Activated naive CD4-positive, alpha-beta T cell treated with anti-CD3 and anti-CD28 coated beads, Interleukin-2, amount 50 U/mL, for 72 hours (primary cell): ENCODE data around the gene CASQ1. TPM values are rescaled to one million over a fixed set of nuclear protein-coding genes. Genes with fewer than 3 reads are reported as not detected.
A peak's percentile ranks its signal among the peaks of the same experiment; 100 is the strongest.

ENCODE experiments used
- ATAC-seq, 2 donors: fragments of 150-1000 bp; cut with Tn5 transposase; 2 replicates each; pipeline ENCODE4 v1.10.0; 2021; ENCODE audit warnings: mild to moderate bottlenecking in 2 of 2, moderate library complexity in 2 of 2
- DNase-seq, 2 donors: peaks; one replicate each; pipeline ENCODE4 v3.0.0; 2021 to 2022; ENCODE audit warnings: low spot score in 2 of 2
- H3K27ac Mint-ChIP-seq, 2 donors: one replicate each; pipeline ENCODE4 v1.8.0; 2022; ENCODE audit warnings: mild to moderate bottlenecking in 2 of 2, mixed read lengths in 2 of 2
- H3K36me3 Mint-ChIP-seq, 2 donors: one replicate each; pipeline ENCODE4 v1.8.0; 2022; ENCODE audit warnings: mixed read lengths in 2 of 2
- H3K9me3 Mint-ChIP-seq, 2 donors: one replicate each; pipeline ENCODE4 v1.8.0; 2022; ENCODE audit warnings: mixed read lengths in 2 of 2
- total RNA-seq, 2 donors: library from RNA; stranded (reverse); gene quantifications; one replicate each; pipeline ENCODE4 v1.2.3, GENCODE V29; 2022

CASQ1 gene
- total RNA-seq, 2 donors from 2014 or later = not detected

DNA sequence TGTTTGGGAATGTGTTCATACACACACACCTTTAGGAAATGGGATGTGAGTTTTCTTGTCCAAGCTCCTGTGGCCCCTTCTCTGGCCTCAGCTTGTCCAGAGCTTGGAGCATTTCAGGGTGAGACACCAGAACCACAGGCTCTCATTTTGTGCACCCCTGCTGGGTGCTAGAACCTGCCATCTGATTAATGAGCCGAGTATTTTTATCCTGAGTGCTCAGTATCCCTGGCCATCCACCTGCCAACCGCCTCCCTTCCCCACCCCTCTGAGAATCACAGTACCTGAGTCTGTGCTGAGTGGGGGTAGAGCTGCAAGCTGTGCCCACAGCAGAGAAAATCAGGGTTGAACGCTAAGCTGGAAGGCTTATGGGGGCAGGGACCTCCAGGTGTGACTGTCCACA lies 1.4 kb downstream of the CASQ1 start:
- H3K27ac Mint-ChIP-seq = no peak overlapping the region
- no peaks in the 10 kb centered on the region for H3K9me3 Mint-ChIP-seq
- DNase-seq (no peak), ATAC-seq (no peak)
- no peaks in the 10 kb centered on the region for H3K36me3 Mint-ChIP-seq

DNA sequence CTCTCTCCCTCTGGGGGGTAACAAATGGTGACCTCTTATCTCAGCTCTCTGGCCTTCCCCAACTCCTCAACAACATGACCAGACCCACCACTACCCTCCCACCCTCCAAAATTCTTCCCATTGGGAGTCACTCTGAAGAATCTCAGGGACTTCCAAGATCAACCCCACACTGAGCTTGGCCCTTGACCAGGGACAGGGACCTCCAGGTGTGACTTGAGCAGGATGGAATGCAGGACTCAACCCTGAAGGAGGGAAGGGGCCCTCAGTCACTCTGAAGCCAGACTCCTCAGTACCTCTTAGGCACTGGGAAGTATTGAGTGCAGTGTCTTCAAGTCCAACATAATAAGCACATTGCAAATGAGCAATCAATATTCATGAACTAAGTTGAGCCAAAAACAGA lies 1.9 kb downstream of the CASQ1 start:
- H3K9me3 Mint-ChIP-seq = no peaks in the 10 kb centered on the region
- ATAC-seq = no peak
- no peak overlapping the region for H3K27ac Mint-ChIP-seq
- DNase-seq = no peak
- H3K36me3 Mint-ChIP-seq = no peaks in the 10 kb centered on the region

DNA sequence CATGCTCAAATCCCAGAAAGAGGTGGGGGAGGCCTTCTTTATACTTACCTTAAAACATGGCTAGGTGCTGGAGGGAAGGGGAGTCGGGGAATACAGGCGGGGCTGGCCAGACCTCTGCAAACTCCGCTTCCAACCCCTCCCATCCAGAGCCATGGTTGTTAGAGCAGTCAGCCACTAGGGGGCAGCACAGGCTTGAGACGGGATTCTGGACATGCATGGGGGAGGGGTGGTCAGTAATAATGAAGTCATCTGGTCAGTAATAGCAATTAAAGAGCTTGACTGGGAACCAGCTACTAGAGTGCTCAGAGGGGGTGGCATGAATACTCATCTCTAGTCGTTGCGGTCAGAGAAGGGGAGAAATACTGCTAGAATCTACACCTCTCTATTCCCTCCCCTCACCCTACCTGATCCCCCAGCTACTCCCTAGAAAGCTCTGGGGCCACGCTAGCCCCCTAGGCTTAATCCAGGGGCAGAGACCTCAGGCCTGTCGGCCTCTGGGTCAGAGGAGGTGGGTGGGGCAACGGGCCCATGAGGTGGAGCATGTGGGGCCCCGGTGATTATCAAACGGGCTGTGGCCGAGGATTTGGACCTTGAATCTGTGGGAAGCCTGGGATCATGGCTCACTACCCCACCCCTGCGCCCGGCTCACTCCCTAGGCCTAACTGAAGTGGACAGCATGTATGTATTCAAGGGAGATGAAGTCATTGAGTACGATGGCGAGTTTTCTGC lies 2.9 kb downstream of the CASQ1 start:
- ATAC-seq (peak; percentile 76 to 85), DNase-seq (peak; percentile 71 to 88)
- H3K36me3 Mint-ChIP-seq = no peaks in the 10 kb centered on the region
- no peaks in the 10 kb centered on the region for H3K9me3 Mint-ChIP-seq
- no peak overlapping the region for H3K27ac Mint-ChIP-seq

DNA sequence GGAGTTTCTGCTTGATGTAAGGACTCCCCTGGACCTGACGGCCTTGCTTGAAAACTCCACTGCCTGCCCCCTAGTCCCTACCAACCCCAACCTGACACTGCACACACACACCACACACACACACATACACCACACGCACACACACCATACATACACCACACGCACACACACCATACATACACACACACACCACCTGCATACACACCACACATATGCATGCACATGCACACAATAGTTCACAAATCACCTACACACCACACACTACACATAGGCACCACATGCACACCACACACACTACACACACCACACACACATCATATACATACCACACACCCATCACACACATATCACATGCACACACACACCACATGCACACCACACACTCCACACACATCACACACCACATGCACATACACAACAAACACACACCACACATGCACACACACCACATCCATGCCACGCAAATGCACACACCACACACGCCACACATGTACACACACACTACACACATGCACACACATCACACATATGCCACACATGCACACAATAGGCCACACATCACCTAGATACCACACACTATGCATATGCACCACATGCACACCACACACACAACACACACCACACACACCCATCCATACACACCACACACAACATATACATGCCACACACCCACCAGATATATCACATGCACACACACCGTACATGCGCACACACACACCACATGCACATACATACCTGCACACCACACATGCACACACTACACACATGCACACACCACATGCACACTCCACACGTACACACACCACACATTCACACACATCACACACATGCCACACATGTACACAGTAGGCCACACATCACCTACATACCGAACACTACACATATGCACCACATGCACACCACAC lies 3.7 kb downstream of the CASQ1 start:
- Mint-ChIP-seq H3K9me3 (no peaks in the 10 kb centered on the region), H3K27ac (no peak overlapping the region), H3K36me3 (no peaks in the 10 kb centered on the region)
- ATAC-seq = no peak
- no peak for DNase-seq

DNA sequence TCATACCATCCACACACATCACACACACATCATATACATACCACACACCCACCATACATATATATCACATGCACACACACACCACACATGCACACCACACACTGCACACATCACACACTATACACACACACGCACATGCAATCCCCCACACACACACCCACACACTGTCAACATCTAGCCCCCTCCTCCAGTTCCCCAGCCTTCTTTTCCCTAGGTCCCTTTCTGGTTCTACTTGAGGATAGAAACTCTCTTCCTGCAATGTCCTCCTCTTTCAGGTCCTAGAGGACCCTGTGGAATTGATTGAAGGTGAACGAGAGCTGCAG lies 4.3 kb downstream of the CASQ1 start:
- no peak for ATAC-seq
- Mint-ChIP-seq H3K9me3 (no peaks in the 10 kb centered on the region), H3K27ac (no peak overlapping the region), H3K36me3 (no peaks in the 10 kb centered on the region)
- no peak for DNase-seq

DNA sequence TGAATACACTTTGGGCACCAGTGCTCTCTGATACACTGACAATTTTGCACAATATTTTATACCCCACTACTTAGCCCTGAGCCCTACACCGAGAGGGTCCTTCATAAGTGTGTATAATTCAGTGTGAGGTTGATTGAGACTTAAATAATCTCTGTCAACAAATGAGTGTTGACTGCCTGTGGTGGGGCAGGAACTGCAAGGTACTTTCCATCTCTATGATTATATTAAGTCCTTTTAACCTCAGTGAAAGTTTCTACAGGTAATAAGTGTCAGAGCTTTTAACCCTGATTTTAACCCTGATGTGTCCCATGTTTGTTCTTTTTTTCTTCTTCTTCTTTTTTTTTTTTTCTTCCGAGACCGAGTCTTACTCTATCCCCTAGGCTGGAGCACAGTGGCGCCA lies 5.8 kb downstream of the CASQ1 start:
- no peaks in the 10 kb centered on the region for H3K9me3 Mint-ChIP-seq
- DNase-seq = no peak
- H3K27ac Mint-ChIP-seq = no peak overlapping the region
- H3K36me3 Mint-ChIP-seq = no peaks in the 10 kb centered on the region
- no peak for ATAC-seq

DNA sequence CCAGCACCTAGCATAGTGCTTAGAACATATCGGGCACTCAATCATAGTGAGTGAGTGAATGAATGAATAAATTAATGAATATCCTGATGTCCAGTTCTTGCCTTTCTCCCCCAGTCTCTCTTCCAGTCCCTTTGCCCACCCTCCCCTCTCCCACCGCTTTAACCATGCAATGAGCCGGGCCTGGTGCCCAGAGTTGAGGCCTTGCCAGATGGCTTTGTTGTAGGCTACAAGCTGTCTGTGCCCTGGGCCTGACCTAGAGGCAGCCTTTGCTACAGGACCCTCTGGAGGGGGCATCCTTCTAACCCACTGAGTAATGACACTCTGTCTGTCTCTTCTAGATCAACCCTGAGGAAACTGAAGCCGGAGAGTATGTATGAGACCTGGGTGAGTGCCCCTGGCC lies 6.9 kb downstream of the CASQ1 start:
- no peak for ATAC-seq

DNA sequence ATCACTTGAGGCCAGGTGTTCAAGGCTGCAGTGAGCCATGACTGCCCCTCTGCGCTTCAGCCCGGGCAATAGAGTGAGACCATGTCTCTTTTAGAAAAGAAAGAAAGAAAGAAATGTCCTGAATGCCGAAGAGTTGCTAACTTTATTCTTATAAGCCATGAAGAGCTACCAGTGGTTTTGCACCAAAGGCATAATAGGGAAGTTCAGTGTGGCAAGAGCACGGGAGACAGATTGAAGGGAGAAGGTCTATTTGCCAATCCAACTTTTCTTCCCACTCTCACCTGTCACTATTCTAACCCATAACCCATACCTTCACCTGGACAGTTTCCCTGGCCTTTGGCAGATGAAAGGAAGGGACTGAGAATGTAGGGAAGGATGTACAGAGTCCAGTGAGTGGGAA lies 10.4 kb downstream of the CASQ1 start:
- Mint-ChIP-seq H3K9me3 (no peaks in the 10 kb centered on the region), H3K36me3 (no peaks in the 10 kb centered on the region), H3K27ac (peak overlapping the region in 1 of 2 donors; percentile 1)
- no peak for ATAC-seq
- no peak for DNase-seq

More for the DNA sequence above, 6.9 kb downstream of the CASQ1 start:
- DNase-seq = no peak
- Mint-ChIP-seq H3K36me3 (no peaks in the 10 kb centered on the region), H3K9me3 (no peaks in the 10 kb centered on the region), H3K27ac (no peak overlapping the region)

DNA sequence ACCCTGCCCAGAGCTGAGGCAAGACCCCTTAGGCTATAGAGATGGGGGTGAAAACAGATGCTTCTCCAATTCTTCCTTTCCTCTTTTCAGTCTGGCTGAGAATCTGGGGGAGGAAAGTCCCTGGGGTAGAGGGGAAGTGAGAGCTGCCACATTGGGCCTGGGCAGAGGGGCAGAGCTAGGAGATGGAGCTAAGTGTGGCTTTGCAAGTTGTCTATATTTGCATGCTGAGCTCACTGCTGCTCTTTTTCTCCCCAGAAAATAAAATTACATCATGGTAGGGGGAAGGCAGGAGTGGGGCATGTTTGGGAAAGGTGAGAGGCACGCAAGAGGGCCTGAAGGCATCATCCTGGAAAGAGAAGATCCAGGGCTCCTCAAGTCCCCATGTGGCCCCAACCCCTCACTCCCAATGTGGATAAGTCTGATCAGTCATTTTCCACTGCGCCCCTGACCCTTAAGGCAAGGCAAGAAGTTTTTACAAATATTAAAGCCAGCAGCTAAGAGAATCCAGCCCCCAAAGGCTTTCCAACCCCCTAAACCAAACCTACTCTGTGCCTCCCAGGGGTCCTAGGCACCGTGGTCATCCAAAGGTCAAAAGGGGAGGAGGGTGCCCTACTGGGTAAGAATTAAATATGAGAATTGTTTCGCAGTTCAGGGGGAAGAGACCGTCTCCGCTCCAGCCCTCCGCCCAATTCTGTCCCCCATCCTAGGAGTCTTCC lies 14.3 kb downstream of the CASQ1 start:
- no peaks in the 10 kb centered on the region for H3K36me3 Mint-ChIP-seq
- H3K9me3 Mint-ChIP-seq = no peaks in the 10 kb centered on the region
- ATAC-seq (peak in 1 of 2 donors; percentile 25), DNase-seq (peak in 1 of 2 donors; percentile 15)
- H3K27ac Mint-ChIP-seq = peak overlapping the region; percentile 79 to 85

DNA sequence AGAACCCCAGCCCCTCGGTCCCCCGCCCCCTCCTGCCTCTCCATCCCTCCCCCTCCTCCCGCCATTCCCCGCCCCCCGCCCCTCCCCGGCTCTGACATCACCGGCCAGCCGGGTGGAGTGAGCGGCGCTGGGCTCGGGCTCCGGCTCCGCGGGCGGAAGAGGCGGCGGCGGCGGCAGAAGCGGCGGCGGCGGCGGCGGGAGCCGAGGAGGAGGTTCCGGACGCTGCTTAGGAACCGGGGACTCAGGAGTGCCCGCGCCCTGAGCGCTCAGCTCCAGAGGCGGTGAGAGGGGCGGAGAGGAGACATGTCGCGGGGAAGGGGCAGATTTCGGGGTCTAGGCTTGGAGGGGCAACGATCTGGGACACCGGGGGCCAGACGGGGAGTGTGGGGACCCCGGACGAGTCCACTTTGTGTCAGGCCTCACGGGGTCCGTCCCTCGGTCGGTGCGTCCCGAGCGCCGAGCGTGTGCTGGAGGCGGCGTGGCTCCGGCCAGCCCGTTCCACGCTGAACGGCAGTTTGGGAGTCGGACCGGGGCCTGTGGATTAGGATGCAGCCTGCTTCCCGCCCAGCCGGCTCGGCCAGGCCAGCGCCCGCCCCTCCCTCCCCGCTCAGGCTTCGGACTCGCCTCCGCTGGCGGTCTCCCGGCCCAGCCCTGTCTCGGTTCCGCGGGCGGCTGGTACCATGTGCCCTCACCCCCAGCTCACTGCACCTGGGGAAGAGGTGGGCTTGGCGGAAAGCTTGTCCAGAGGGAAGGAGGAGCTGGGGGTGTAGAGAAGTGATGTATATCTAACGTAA lies 15.1 kb downstream of the CASQ1 start, which contains the start of gene PEA15:
Gene PEA15, plus strand, starts transcription at position 143 of the 794 bp plus-strand sequence. CDS start 6,161 bp downstream, outside the sequence.
- no peaks in the 10 kb centered on the region for H3K9me3 Mint-ChIP-seq
- DNase-seq = peak; percentile 65 to 76
- no peaks in the 10 kb centered on the region for H3K36me3 Mint-ChIP-seq
- peak; percentile 73 to 77 for ATAC-seq
- H3K27ac Mint-ChIP-seq = peak within 1 kb of the TSS; percentile 85 to 93

DNA sequence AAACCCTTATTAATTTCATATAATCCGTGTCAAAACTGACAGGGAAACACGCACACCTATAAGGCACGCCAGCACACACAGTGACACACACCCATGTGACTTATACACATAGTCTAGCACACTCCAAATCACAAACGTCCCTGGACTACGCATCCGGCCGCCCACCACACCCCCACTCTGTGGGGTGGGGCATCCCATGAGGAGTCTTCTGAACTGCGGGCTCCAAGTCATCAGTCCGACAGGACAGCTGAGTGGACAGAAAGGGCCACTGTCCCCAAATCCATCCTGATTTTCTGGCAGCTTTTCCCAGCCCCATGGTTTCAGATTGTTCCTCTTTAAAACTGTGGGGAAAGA lies 15.6 kb downstream of the CASQ1 start:
- Mint-ChIP-seq H3K27ac (peak overlapping the region; percentile 85 to 92), H3K9me3 (no peaks in the 10 kb centered on the region), H3K36me3 (no peaks in the 10 kb centered on the region)
- ATAC-seq (peak; percentile 76 to 86), DNase-seq (peak in 1 of 2 donors; percentile 31)

DNA sequence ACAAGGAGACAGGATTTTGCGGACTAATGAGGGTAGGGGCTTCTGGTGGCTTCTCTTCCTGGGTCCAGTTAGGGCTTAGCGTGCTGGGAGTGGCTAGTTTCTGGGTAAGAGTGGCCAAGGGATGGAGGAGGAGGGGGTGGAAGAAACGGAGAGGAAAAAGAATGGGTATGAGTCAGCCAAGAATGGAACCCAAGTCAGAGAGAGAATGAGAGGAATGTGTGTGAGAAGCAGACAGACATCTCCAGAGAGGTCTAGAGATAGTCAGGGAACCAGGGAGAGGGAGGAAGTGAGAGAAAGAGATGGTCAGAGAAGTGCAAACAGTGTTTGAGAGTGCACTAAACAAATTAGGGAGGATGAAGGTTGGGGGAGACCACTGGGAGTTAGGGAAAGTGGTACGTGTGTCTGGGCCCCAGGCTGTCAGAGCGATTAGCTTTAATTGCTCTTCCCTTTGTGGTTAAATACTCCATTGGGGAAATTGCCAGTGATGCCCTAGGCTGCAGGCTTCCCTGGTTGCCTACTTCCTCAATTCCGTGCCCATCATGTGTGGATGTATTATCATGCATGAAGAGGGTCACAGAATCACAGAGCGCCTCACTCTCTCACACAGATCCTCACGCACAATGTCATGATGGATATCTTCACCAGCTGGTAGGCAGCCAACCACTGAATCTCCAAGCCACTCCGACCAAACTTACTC lies 16.2 kb downstream of the CASQ1 start:
- peak overlapping the region; percentile 85 to 92 for H3K27ac Mint-ChIP-seq
- DNase-seq (no peak), ATAC-seq (peak in 1 of 2 donors; percentile 18)
- no peaks in the 10 kb centered on the region for H3K36me3 Mint-ChIP-seq
- H3K9me3 Mint-ChIP-seq = no peaks in the 10 kb centered on the region

DNA sequence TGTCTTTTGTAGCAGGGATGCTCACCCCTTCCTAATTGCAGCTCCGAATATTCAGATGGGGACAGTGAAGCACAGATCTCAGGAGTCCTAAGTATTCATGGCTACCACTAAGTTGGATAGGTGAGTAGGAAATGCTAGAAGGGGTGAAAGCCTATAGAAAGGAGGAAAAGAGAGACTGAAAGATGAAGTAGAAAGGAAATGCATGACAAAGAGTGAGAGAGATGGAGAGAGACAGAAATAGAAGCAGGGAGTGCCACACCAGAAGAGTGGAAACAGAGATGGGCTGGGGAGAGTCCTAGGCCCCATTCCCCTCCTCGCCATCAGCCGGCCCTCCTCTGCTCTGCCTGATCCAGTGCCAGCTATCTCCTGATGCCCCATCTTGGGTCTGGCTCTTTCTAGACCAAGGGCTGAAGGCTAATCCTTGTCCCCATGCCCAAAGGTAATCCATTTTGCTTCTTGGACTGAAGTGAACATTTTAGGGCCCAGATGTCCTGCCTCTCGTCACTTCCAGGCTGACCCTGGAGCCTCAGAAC lies 16.8 kb downstream of the CASQ1 start:
- Mint-ChIP-seq H3K36me3 (no peaks in the 10 kb centered on the region), H3K27ac (peak overlapping the region; percentile 85 to 91), H3K9me3 (no peaks in the 10 kb centered on the region)
- no peak for ATAC-seq
- no peak for DNase-seq

DNA sequence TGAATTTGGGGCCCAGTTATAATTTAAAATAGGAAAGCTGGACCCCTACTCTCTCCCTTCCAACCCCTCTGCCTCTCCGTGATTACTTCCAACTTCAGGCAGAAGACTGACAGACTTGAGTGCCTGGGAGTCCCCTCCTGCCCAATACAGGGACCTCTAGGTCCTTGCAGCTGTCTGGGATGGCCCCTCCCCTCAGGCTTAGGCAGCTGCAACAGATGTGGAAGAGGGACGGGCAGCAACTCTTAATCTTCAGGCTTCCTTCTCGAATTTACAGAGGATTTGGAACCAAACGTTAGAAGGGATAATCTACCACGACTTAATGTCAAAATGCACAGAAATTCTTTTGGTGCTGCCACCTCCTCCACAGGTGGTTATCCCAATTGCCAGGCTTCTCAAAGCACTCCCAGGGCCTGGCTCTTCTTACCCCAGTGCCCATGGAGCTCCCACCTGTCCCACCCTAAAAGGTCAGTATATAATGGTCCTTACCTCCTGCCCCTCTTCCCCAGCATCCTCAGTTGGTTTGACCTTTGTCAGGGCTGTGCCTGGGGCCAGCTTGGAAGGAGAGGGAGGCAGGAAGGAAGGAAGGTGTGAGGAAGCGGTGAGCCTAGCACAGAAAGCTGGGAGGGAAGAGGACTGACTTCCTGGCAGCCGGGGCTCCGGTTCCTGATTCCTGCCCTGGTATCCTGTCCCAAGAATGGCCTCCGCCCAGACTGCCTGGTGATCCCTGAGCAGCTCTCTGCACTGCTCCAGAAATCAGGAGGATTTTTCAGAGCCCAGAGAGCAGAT lies 17.6 kb downstream of the CASQ1 start:
- Mint-ChIP-seq H3K27ac (peak overlapping the region; percentile 85 to 91), H3K9me3 (no peaks in the 10 kb centered on the region), H3K36me3 (peaks cover 0 to under 1% of the 10 kb centered on the region in 2 donors)
- ATAC-seq = no peak
- no peak for DNase-seq
